GM21423 (cell line): ENCODE results near the gene TMEM258.
A peak's percentile ranks its signal among the peaks of the same experiment; 100 is the strongest.

ENCODE experiments used
- ATAC-seq: cut with Tn5 transposase; IDR thresholded peaks from one replicate; pipeline ENCODE4 v1.9.1; 2021; ENCODE audit warnings: mild to moderate bottlenecking, moderate library complexity; ENCODE audit not compliant: unreplicated experiment

The TMEM258 gene

GRCh38 chr11:61792310-61793082 is at the start of gene TMEM258, which contains the start of gene FEN1:
Gene TMEM258, minus strand, starts transcription at chr11:61792599. Its CDS starts 41 bp downstream, at chr11:61792558.
Gene FEN1, plus strand, starts transcription at chr11:61792911. Its CDS starts 2,451 bp downstream, at chr11:61795362.
- ATAC-seq = peak; percentile 87

DNA sequence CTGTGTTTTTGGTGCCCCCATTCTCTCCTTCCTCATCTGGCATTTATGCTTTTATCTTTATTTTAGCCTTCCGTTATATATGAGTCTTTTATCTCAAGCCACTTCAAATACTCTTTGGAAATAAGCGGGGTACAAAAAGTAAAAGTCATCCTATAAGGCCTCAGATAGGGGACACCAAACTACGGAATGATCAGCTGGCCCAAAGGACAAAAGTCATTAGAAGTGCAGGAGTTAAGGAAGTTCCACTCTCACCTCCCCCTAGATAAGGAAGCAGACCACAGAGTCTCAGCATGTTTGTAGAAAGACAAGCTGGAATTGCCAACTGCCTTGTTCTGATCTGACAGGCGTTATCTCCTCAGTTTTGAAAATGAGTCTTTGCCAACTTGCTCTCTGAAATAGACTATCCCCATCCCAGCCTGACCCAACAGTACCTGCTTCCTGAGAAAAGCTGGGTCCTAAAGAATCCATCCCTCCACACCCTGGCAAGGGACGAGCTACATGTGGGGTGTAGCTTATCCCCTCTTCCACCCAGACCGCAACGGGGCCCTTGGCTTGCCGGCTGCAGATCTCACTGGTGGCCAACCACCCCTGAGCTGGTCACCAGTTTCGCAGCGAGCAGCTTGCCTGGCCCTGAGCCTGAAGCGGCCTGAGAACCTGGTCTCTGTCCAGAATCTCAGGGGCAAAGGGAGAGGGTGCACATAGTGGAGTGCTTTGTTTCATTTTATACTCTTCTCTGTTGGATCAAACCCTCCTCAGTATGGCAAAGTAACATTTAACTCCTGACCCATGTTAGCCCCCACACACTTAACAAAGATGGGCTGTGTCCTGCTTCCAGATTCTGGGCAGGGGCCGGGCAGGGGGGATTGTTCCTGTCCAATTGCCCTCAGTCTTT is 49.5 kb upstream of the TMEM258 start:
- ATAC-seq = no peak

DNA sequence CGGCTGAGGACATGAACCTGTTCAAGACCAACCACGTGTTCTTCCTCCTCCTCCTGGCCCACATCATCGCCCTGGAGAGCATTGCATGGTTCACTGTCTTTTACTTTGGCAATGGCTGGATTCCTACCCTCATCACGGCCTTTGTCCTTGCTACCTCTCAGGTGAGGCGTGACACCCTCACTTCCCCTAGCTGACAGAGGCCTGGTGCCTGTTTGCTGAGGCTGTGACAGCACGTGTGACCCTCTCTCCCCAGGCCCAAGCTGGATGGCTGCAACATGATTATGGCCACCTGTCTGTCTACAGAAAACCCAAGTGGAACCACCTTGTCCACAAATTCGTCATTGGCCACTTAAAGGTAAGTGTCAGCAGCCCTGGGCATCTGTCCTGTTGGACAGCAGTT is 48.0 kb upstream of the TMEM258 start:
- ATAC-seq = no peak

DNA sequence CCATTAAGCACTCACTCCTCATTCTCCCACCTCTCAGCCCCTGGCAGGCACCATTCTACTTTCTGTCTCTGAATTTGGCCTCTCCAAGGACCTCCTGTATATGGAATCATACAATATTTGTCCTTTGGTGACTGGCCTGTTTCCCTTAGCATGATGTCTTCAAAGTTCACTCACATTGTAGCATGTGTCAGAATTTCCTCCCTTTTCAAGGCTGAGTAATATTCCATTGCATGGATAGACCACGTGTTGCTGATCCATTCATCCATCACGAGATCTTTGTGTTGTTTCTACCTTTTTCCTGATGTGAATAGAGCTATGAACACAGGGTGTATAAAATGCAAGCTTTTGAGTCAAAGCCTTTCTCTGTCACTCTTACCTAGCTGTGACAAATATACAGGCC is 47.3 kb upstream of the TMEM258 start:
- no peak for ATAC-seq

- no peak for ATAC-seq
Measured at GRCh38 chr11:61838921-61839320, 46.5 kb upstream of the TMEM258 start.

DNA sequence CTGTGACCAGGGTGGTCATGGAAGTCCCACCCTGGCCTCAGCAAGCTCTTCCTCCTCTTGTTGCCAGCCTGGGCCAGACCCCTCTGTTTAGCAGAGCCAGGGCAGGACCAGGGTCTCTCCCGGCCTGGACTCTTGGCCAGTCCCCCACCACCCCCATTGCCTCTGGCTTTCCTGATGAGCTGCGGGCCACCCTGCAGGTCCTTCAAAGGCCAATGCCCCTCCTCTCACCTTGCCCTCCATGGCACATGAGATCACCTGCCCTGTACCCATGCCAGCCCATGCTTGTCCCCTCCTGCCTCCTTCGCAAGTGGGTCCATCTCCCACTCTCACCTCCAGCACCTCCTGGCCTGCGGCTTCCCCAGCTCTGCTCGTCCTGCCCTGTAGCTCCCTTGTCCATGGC is 46.1 kb upstream of the TMEM258 start:
- no peak for ATAC-seq

DNA sequence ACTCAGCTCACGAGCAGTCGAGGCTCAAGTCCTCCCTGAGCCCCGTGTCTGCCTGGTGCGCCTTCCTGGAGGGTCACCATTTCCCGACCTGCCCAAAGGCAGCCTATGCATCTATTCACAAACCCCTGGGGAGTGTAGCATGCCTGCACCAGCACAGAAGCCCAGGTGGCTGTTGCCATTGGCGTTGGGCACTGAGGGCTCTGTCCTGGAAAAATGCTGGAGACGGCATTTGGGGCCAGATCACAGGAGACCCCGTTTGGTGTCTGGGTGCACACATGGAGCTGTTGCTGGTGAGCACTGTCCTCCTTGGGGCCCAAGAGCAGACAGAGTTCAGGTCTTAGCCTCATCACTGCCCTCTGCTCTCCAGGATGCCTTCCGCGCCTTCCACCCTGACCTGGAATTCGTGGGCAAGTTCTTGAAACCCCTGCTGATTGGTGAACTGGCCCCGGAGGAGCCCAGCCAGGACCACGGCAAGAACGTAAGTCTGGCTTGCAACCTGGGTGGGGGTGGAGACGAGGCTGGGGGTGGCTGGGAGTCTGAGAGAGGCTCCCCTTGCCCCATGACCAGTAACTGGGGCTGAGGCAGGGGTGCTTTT is 45.1 kb upstream of the TMEM258 start:
- no peak for ATAC-seq

GRCh38 chr11:61836193-61836592 is 43.8 kb upstream of the TMEM258 start:
- ATAC-seq = no peak

GRCh38 chr11:61834278-61835048 is 42.1 kb upstream of the TMEM258 start:
- peak; percentile 93 for ATAC-seq

- no peak for ATAC-seq
Measured at GRCh38 chr11:61833926-61834277, 41.5 kb upstream of the TMEM258 start.

GRCh38 chr11:61833471-61833870 is 41.1 kb upstream of the TMEM258 start:
- no peak for ATAC-seq

GRCh38 chr11:61832754-61833153 is 40.4 kb upstream of the TMEM258 start:
- ATAC-seq = no peak

GRCh38 chr11:61832207-61832606 is 39.8 kb upstream of the TMEM258 start:
- no peak for ATAC-seq

GRCh38 chr11:61830237-61831105 is 38.1 kb upstream of the TMEM258 start:
- ATAC-seq = no peak

- ATAC-seq = no peak
Measured at GRCh38 chr11:61829806-61830205, 37.4 kb upstream of the TMEM258 start.

DNA sequence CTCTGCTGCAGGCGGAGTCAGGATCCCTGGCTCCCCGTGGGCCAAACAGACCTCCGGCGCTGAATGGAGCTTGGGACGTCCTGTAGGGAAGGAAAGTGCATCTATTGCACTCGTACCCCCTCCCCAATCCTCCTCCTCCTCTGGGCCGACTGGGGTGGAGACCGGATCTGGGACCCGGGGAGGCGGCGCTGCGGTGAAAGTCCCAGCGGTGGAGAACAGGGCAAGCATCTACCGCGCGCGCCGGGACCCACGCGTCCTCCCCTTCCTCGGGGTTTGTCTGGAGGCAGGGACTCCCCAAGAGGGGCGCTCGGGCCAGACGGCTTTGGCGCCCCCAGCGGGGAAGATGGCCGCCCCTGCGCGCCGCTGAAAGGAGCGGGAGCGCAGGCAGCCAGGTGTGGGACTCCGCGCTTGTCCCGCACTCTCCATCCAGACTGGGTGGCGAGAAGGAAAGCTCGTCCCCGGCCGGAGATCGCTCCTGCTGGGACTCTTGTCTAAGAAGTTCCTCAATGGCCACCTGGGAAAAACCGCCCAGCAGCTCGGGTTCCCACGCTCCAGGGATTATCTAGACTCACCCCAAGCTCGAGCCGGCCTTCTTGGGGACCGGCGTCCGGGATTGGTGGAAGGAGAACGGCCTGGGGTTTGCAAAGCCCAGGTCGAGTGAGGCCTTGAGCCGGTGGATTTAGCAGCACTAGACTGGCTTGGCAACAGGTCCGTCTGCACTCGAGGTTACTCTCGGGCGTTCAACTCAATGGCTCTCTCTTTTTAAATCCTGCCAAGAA is 36.4 kb upstream of the TMEM258 start:
- peak; percentile 29 for ATAC-seq

GRCh38 chr11:61828379-61828628 is 35.9 kb upstream of the TMEM258 start:
- no peak for ATAC-seq

DNA sequence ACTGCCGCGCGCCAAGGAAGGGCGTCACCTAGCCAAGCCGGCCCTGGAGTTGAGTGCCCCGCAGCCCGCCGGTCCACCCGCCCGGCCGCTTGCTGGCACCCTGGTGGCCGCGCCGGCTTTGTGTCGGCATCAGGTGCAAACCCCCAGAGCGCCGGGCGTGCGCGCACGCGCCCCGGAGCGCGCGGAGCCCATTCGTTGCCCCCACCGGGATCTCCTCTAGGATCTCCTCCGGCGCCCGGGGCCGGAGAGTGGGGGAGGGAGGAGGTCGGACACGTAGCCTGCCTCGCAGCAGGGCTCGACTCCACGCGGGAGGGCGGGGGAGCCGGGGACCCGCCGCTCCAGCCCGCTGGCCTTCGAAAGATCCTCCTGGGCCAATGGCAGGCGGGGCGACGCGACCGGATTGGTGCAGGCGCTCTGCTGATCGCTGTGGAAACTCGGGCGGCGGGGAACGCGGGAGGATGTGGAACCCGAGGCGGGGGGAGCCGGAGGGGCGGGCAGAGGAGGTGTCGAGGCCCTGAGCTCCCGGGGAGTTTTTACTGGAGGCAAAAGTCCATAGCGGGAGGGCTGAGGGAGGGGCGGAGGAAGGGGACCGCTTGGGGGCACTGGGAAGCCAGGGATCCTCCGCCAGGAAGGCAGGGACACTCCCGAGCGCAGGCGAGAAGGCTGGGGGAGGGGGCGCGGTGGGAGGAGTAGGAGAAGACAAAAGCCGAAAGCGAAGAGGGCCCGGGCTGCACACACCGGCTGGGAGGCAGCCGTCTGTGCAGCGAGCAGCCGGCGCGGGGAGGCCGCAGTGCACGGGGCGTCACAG is 35.4 kb upstream of the TMEM258 start, which contains the start of gene FADS2:
FADS2 (plus strand) TSS at position 730 of the 808 bp plus-strand sequence. CDS start 91 bp downstream, outside the sequence.
- peak; percentile 74 for ATAC-seq
